Measurements from ENCODE around the gene CDK13. TPM values are rescaled to one million over a fixed set of nuclear protein-coding genes. Genes with fewer than 3 reads are reported as not detected.

CDK13 gene
- total and polyA plus RNA-seq, 4 experiments from 2014 or later, result 19.5 to 101 (median 71.3) TPM

GRCh38 chr7:40122940-40123254 lies 172.8 kb downstream of the CDK13 start:
- H3K27me3 Mint-ChIP-seq, result no peaks in the 10 kb centered on the region
- DNase-seq, result no peak
- POLR2A ChIA-PET (ENCODE audit: partially characterized antibody), result interaction anchor here (1.4 kb wide), 1 partner anchor 11 kb away, joined by 7 read pairs; the partner anchor contains the start of genes MPLKIP and SUGCT
- Histone ChIP-seq H3K4me1 (ENCODE audit: insufficient read depth, low read length) (no peaks in the 10 kb centered on the region), H3K27ac (ENCODE audit: low read depth, low read length) (no peak overlapping the region), H3K27me3 (ENCODE audit: insufficient read depth, low read length) (no peaks in the 10 kb centered on the region), H3K9me3 (ENCODE audit: control insufficient read depth in 1 of 2, low read length in 2 of 2) (no peaks in the 10 kb centered on the region), H3K36me3 (ENCODE audit: insufficient read depth, low read length) (no peaks in the 10 kb centered on the region), H3K4me3 (ENCODE audit: low read length in 2 of 2) (no peak overlapping the region)
- intact Hi-C loops (cut with micrococcal nuclease), result no loop called here
- no peaks in the 10 kb centered on the region for H3K9me3 Mint-ChIP-seq
- CTCF ChIA-PET (ENCODE audit: partially characterized antibody), result no interaction called here
- peaks cover 1 to 4% of the 10 kb centered on the region in 2 donors for H3K36me3 Mint-ChIP-seq
- H3K4me3 Mint-ChIP-seq, result no peak overlapping the region
- peaks cover 1 to 2% (median 2%) of the 10 kb centered on the region in 4 donors for H3K4me1 Mint-ChIP-seq
- H3K27ac Mint-ChIP-seq, result no peak overlapping the region

GRCh38 chr7:40133561-40134427 lies 183.7 kb downstream of the CDK13 start:
- H3K4me1 Mint-ChIP-seq, result peaks cover 18 to 54% (median 30%) of the 10 kb centered on the region in 4 donors
- Histone ChIP-seq H3K36me3 (ENCODE audit: insufficient read depth, low read length) (no peaks in the 10 kb centered on the region), H3K4me3 (ENCODE audit: low read length in 2 of 2) (peak overlapping the region; percentile 98 to 99), H3K9me3 (ENCODE audit: control insufficient read depth in 1 of 2, low read length in 2 of 2) (no peaks in the 10 kb centered on the region), H3K4me1 (ENCODE audit: insufficient read depth, low read length) (peaks cover 38% of the 10 kb centered on the region), H3K27ac (ENCODE audit: low read depth, low read length) (peak overlapping the region; percentile 87), H3K27me3 (ENCODE audit: insufficient read depth, low read length) (no peaks in the 10 kb centered on the region)
- POLR2A ChIA-PET (ENCODE audit: partially characterized antibody), result interaction anchor here (0.8 to 4.0 kb wide), 6 partner anchors 11 to 567 kb away, joined by 3 to 54 read pairs (median 6); partner anchors contain the start of genes CDK13 and YAE1
- H3K4me3 Mint-ChIP-seq, result peak overlapping the region; percentile 93 to 100 (median 98)
- H3K36me3 Mint-ChIP-seq, result peaks cover 3 to 16% of the 10 kb centered on the region in 2 donors
- CTCF ChIA-PET (ENCODE audit: partially characterized antibody), result interaction anchor here (0.6 to 2.1 kb wide), 9 partner anchors 25 to 511 kb away, joined by 3 to 8 read pairs (median 3); partner anchors contain the start of gene RALA
- H3K9me3 Mint-ChIP-seq, result no peaks in the 10 kb centered on the region
- H3K27ac Mint-ChIP-seq, result peak overlapping the region; percentile 91 to 98 (median 94)
- H3K27me3 Mint-ChIP-seq, result peaks cover 0 to 4% of the 10 kb centered on the region in 2 donors
- intact Hi-C loops (cut with micrococcal nuclease), result loop anchor here (1.0 to 5.0 kb wide), 5 partner anchors 184 to 1226 kb away; partner anchors contain the start of genes VPS41 and YAE1
- DNase-seq, result peak in 1 of 5 donors; percentile 39

- intact Hi-C loops (cut with micrococcal nuclease), result loop anchor here (1.0 to 5.0 kb wide), 5 partner anchors 185 to 1227 kb away; partner anchors contain the start of genes VPS41 and YAE1
- ChIA-PET POLR2A (ENCODE audit: partially characterized antibody) (interaction anchor here (0.7 to 4.0 kb wide), 7 partner anchors 12 to 568 kb away, joined by 3 to 54 read pairs (median 4); partner anchors contain the start of genes CDK13, RALA and YAE1), CTCF (ENCODE audit: partially characterized antibody) (interaction anchor here (0.6 to 2.1 kb wide), 8 partner anchors 9 to 511 kb away, joined by 3 to 8 read pairs (median 4); partner anchors contain the start of gene RALA)
- Mint-ChIP-seq H3K27me3 (peaks cover 0 to 4% of the 10 kb centered on the region in 2 donors), H3K27ac (peak within 1 kb of the TSS; percentile 94 to 100 (median 98)), H3K9me3 (no peaks in the 10 kb centered on the region), H3K4me3 (peak within 1 kb of the TSS; percentile 93 to 100 (median 98)), H3K4me1 (peaks cover 15 to 49% (median 27%) of the 10 kb centered on the region in 4 donors), H3K36me3 (peaks cover 0 to 15% of the 10 kb centered on the region in 2 donors)
- Histone ChIP-seq H3K4me3 (ENCODE audit: low read length in 2 of 2) (peak within 1 kb of the TSS; percentile 98 to 99), H3K27me3 (ENCODE audit: insufficient read depth, low read length) (no peaks in the 10 kb centered on the region), H3K27ac (ENCODE audit: low read depth, low read length) (peak within 1 kb of the TSS; percentile 87), H3K9me3 (ENCODE audit: control insufficient read depth in 1 of 2, low read length in 2 of 2) (no peaks in the 10 kb centered on the region), H3K36me3 (ENCODE audit: insufficient read depth, low read length) (no peaks in the 10 kb centered on the region), H3K4me1 (ENCODE audit: insufficient read depth, low read length) (peaks cover 38% of the 10 kb centered on the region)
- peak; percentile 87 to 93 (median 90) for DNase-seq
Measured at GRCh38 chr7:40134428-40135316, 184.6 kb downstream of the CDK13 start, which contains the start of the genes MPLKIP and SUGCT. MPLKIP (minus strand) TSS chr7:40134622; CDS start chr7:40134567, 55 bp downstream. SUGCT (plus strand) TSS chr7:40135005.

GRCh38 chr7:40135317-40135610 lies 185.2 kb downstream of the CDK13 start:
- Mint-ChIP-seq H3K4me3 (peak overlapping the region; percentile 64 to 93 (median 76)), H3K27me3 (peaks cover 0 to 4% of the 10 kb centered on the region in 2 donors), H3K9me3 (no peaks in the 10 kb centered on the region), H3K4me1 (peaks cover 15 to 48% (median 27%) of the 10 kb centered on the region in 4 donors), H3K27ac (peak overlapping the region in 5 of 7 donors; percentile 12 to 98 (median 50)), H3K36me3 (peaks cover 0 to 15% of the 10 kb centered on the region in 2 donors)
- CTCF ChIA-PET (ENCODE audit: partially characterized antibody), result interaction anchor here (0.7 to 2.1 kb wide), 9 partner anchors 9 to 399 kb away, joined by 3 to 8 read pairs (median 4); no protein-coding TSS in a partner anchor
- DNase-seq, result no peak
- peaks cover 38% of the 10 kb centered on the region for H3K4me1 ChIP-seq (ENCODE audit: insufficient read depth, low read length)
- no peaks in the 10 kb centered on the region for H3K27me3 ChIP-seq (ENCODE audit: insufficient read depth, low read length)
- POLR2A ChIA-PET (ENCODE audit: partially characterized antibody), result interaction anchor here (0.6 to 4.0 kb wide), 5 partner anchors 12 to 512 kb away, joined by 4 to 54 read pairs (median 7); partner anchors contain the start of genes CDK13 and RALA
- no peaks in the 10 kb centered on the region for H3K9me3 ChIP-seq (ENCODE audit: control insufficient read depth in 1 of 2, low read length in 2 of 2)
- peak overlapping the region in 1 of 2 donors; percentile 99 for H3K4me3 ChIP-seq (ENCODE audit: low read length in 2 of 2)
- H3K27ac ChIP-seq (ENCODE audit: low read depth, low read length), result peak overlapping the region; percentile 87
- intact Hi-C loops (cut with micrococcal nuclease), result loop anchor here (2.0 kb wide), 1 partner anchor 568 kb away; the partner anchor contains the start of gene YAE1
- no peaks in the 10 kb centered on the region for H3K36me3 ChIP-seq (ENCODE audit: insufficient read depth, low read length)

GRCh38 chr7:40137563-40137962 lies 187.5 kb downstream of the CDK13 start:
- peaks cover 0 to 8% of the 10 kb centered on the region in 2 donors for H3K36me3 Mint-ChIP-seq
- H3K27me3 ChIP-seq (ENCODE audit: insufficient read depth, low read length), result no peaks in the 10 kb centered on the region
- H3K4me1 Mint-ChIP-seq, result peaks cover 5 to 27% (median 15%) of the 10 kb centered on the region in 4 donors
- no peak for DNase-seq
- no peak overlapping the region for H3K4me3 ChIP-seq (ENCODE audit: low read length in 2 of 2)
- no peak overlapping the region for H3K27ac ChIP-seq (ENCODE audit: low read depth, low read length)
- intact Hi-C loops (cut with micrococcal nuclease), result no loop called here
- peak overlapping the region in 1 of 8 donors; percentile 36 for H3K4me3 Mint-ChIP-seq
- peak overlapping the region in 1 of 7 donors; percentile 73 for H3K27ac Mint-ChIP-seq
- no peaks in the 10 kb centered on the region for H3K9me3 Mint-ChIP-seq
- H3K36me3 ChIP-seq (ENCODE audit: insufficient read depth, low read length), result no peaks in the 10 kb centered on the region
- no peaks in the 10 kb centered on the region for H3K9me3 ChIP-seq (ENCODE audit: control insufficient read depth in 1 of 2, low read length in 2 of 2)
- H3K27me3 Mint-ChIP-seq, result peaks cover 0 to 10% of the 10 kb centered on the region in 2 donors
- peaks cover 17% of the 10 kb centered on the region for H3K4me1 ChIP-seq (ENCODE audit: insufficient read depth, low read length)
- ChIA-PET CTCF (ENCODE audit: partially characterized antibody) (no interaction called here), POLR2A (ENCODE audit: partially characterized antibody) (no interaction called here)

GRCh38 chr7:40138973-40139372 lies 188.9 kb downstream of the CDK13 start:
- Mint-ChIP-seq H3K4me1 (peaks cover 0 to 13% (median 6%) of the 10 kb centered on the region in 4 donors), H3K4me3 (no peak overlapping the region), H3K27me3 (peaks cover 4 to 13% of the 10 kb centered on the region in 2 donors)

More at GRCh38 chr7:40138973-40139372, 188.9 kb downstream of the CDK13 start:
- Histone ChIP-seq H3K36me3 (ENCODE audit: insufficient read depth, low read length) (no peaks in the 10 kb centered on the region), H3K27ac (ENCODE audit: low read depth, low read length) (no peak overlapping the region), H3K9me3 (ENCODE audit: control insufficient read depth in 1 of 2, low read length in 2 of 2) (no peaks in the 10 kb centered on the region), H3K27me3 (ENCODE audit: insufficient read depth, low read length) (no peaks in the 10 kb centered on the region), H3K4me3 (ENCODE audit: low read length in 2 of 2) (no peak overlapping the region), H3K4me1 (ENCODE audit: insufficient read depth, low read length) (peaks cover 6% of the 10 kb centered on the region)
- ChIA-PET POLR2A (ENCODE audit: partially characterized antibody) (no interaction called here), CTCF (ENCODE audit: partially characterized antibody) (no interaction called here)
- H3K9me3 Mint-ChIP-seq, result no peaks in the 10 kb centered on the region
- H3K36me3 Mint-ChIP-seq, result peaks cover 0 to 3% of the 10 kb centered on the region in 2 donors
- intact Hi-C loops (cut with micrococcal nuclease), result no loop called here
- DNase-seq, result no peak
- no peak overlapping the region for H3K27ac Mint-ChIP-seq
